H1 (cell line): ENCODE measurements around the gene PAF1. TPM values are rescaled to one million over a fixed set of nuclear protein-coding genes. Genes with fewer than 3 reads are reported as not detected.

ENCODE experiments used
- CTCF ChIA-PET: fragments of 300-600 bp; sonication (Branson Sonifier 250); formaldehyde crosslinking; loops from one replicate; lab custom pipeline; 2021; ENCODE audit not compliant: partially characterized antibody; lab: Charles Lee
- POLR2A ChIA-PET: fragments of 300-600 bp; sonication (Branson Sonifier 250); formaldehyde crosslinking; loops from one replicate; lab custom pipeline; 2021; ENCODE audit warnings: inconsistent platforms; ENCODE audit not compliant: partially characterized antibody; lab: Charles Lee
- DNase-seq, 2 experiments: peaks; one replicate each; pipeline versions ENCODE4 v3.0.0 to v3.0.0-alpha.2; 2010 to 2022; ENCODE audit warnings: low spot score in 2 of 2, low read depth in 1 of 2, mixed read lengths in 1 of 2
- FAIRE-seq: peaks from 2 replicates; lab custom pipeline; 2011; peaks lifted over from hg19 to GRCh38; lab: Jason Lieb, UNC
- H2AFZ ChIP-seq: 2 replicates; pipeline ENCODE4 v1.8.1; 2012; ENCODE audit warnings: low read length, inconsistent platforms
- H2AK5ac ChIP-seq: 2 replicates; pipeline ENCODE4 v1.6.1; 2013; ENCODE audit warnings: low read depth, low read length
- H2BK120ac ChIP-seq: replicated peaks from 2 replicates; pipeline ENCODE3; 2013; ENCODE audit warnings: low read depth, low read length, inconsistent platforms
- H2BK12ac ChIP-seq: 2 replicates; pipeline ENCODE4 v1.6.1; 2013; ENCODE audit warnings: low read depth, low read length
- H2BK15ac ChIP-seq: 2 replicates; pipeline ENCODE4 v1.6.1; 2013; ENCODE audit warnings: low read length
- H2BK20ac ChIP-seq: 2 replicates; pipeline ENCODE4 v1.6.1; 2013; ENCODE audit warnings: low read length
- H2BK5ac ChIP-seq: 2 replicates; pipeline ENCODE4 v1.6.1; 2013; ENCODE audit warnings: low read depth, low read length
- H3K14ac ChIP-seq: 2 replicates; pipeline ENCODE4 v1.6.1; 2013; ENCODE audit warnings: inconsistent platforms; ENCODE audit not compliant: insufficient read length
- H3K18ac ChIP-seq: 2 replicates; pipeline ENCODE4 v1.6.1; 2013; ENCODE audit warnings: low read length; ENCODE audit errors: extremely low read depth
- H3K23ac ChIP-seq: 2 replicates; pipeline ENCODE4 v1.6.1; 2013; ENCODE audit warnings: inconsistent platforms; ENCODE audit not compliant: insufficient read length
- H3K23me2 ChIP-seq: 2 replicates; pipeline ENCODE4 v1.6.1; 2013; ENCODE audit warnings: low read depth, low read length
- H3K27ac ChIP-seq: 2 replicates; pipeline ENCODE4 v1.6.1; 2011; ENCODE audit warnings: low read depth, low read length, inconsistent platforms
- H3K27me3 ChIP-seq, 4 experiments: replicated peaks in 1 of 4; 1 replicate in 1 of 4; 2 replicates in 3 of 4; pipeline versions ENCODE4 v1.6.1 to v1.8.1; 2011 to 2013; ENCODE audit warnings: low read length in 3 of 4, mild to moderate bottlenecking in 3 of 4, inconsistent platforms in 2 of 4, mixed read lengths in 2 of 4, moderate library complexity in 1 of 4; ENCODE audit not compliant: control insufficient read depth in 3 of 4, insufficient read depth in 3 of 4; ENCODE audit errors: extremely low read depth in 1 of 4
- H3K36me3 ChIP-seq, 4 experiments: 2 replicates each; pipeline versions ENCODE4 v1.6.1 to v1.8.1; 2011 to 2013; ENCODE audit warnings: mild to moderate bottlenecking in 4 of 4, low read length in 3 of 4, moderate library complexity in 2 of 4, control low read depth in 1 of 4, inconsistent platforms in 1 of 4; ENCODE audit not compliant: insufficient read depth in 4 of 4, control insufficient read depth in 2 of 4
- H3K4ac ChIP-seq: replicated peaks from 2 replicates; pipeline ENCODE3; 2013; ENCODE audit warnings: low read length, low read depth, mixed read lengths, inconsistent platforms; ENCODE audit not compliant: insufficient read length
- H3K4me1 ChIP-seq, 4 experiments: replicated peaks in 1 of 4; 1 replicate in 1 of 4; 2 replicates in 3 of 4; pipeline versions ENCODE4 v1.6.1 to v1.8.1; 2011 to 2013; ENCODE audit warnings: low read length in 3 of 4, inconsistent platforms in 2 of 4, mixed read lengths in 1 of 4; ENCODE audit not compliant: insufficient read depth in 4 of 4, control insufficient read depth in 3 of 4
- H3K4me2 ChIP-seq, 2 experiments: 2 replicates each; pipeline versions ENCODE4 v1.6.1 to v1.8.1; 2011 to 2013; ENCODE audit warnings: low read depth in 2 of 2, low read length in 2 of 2, control low read depth in 1 of 2, inconsistent platforms in 1 of 2, mild to moderate bottlenecking in 1 of 2; ENCODE audit not compliant: insufficient read depth in 1 of 2
- H3K4me3 ChIP-seq, 4 experiments: fragments of 200-600, 300-600 bp in 1 of 4; sonication (generic), shearing (Covaris generic), sonication (Bioruptor Twin) in 1 of 4; 2 replicates each; pipeline versions ENCODE4 v1.5.1 to v1.8.1; 2011 to 2016; ENCODE audit warnings: low read length in 4 of 4, low read depth in 3 of 4, control low read depth in 2 of 4, inconsistent platforms in 2 of 4, mild to moderate bottlenecking in 2 of 4, mixed read lengths in 1 of 4, moderate library complexity in 1 of 4; ENCODE audit not compliant: insufficient read depth in 2 of 4; ENCODE audit errors: extremely low read depth in 1 of 4
- H3K56ac ChIP-seq: replicated peaks from 2 replicates; pipeline ENCODE3; 2013; ENCODE audit warnings: low read depth, mild to moderate bottlenecking, mixed read lengths, low read length, inconsistent platforms; ENCODE audit not compliant: insufficient read length
- H3K79me1 ChIP-seq: 2 replicates; pipeline ENCODE4 v1.6.1; 2013; ENCODE audit warnings: low read depth, low read length, control low read depth
- H3K79me2 ChIP-seq, 2 experiments: 2 replicates each; pipeline versions ENCODE4 v1.6.1 to v1.8.1; 2012 to 2013; ENCODE audit warnings: low read length in 2 of 2, mild to moderate bottlenecking in 2 of 2, inconsistent platforms in 1 of 2; ENCODE audit not compliant: insufficient read depth in 2 of 2, control insufficient read depth in 1 of 2
- H3K9ac ChIP-seq, 4 experiments: replicated peaks in 1 of 4; 1 replicate in 1 of 4; 2 replicates in 3 of 4; pipeline versions ENCODE4 v1.6.1 to v1.8.1; 2011 to 2013; ENCODE audit warnings: low read depth in 3 of 4, low read length in 3 of 4, control low read depth in 2 of 4, mild to moderate bottlenecking in 2 of 4, moderate library complexity in 2 of 4, inconsistent platforms in 1 of 4; ENCODE audit errors: extremely low read depth in 1 of 4
- H3K9me3 ChIP-seq, 2 experiments: 2 replicates each; pipeline versions ENCODE4 v1.6.1 to v1.8.1; 2012 to 2013; ENCODE audit warnings: mild to moderate bottlenecking in 2 of 2, moderate library complexity in 2 of 2, control low read depth in 1 of 2, inconsistent platforms in 1 of 2, low read depth in 1 of 2, low read length in 1 of 2, mixed read lengths in 1 of 2; ENCODE audit not compliant: insufficient read depth in 2 of 2
- H4K20me1 ChIP-seq, 2 experiments: replicated peaks in 1 of 2; 2 replicates each; pipeline versions ENCODE3 to v1.8.1; 2011 to 2013; ENCODE audit warnings: inconsistent platforms in 2 of 2, low read length in 2 of 2, mild to moderate bottlenecking in 1 of 2; ENCODE audit not compliant: insufficient read depth in 2 of 2, control insufficient read depth in 1 of 2
- H4K5ac ChIP-seq: 2 replicates; pipeline ENCODE4 v1.6.1; 2013; ENCODE audit warnings: low read length, low read depth, mixed read lengths, inconsistent platforms; ENCODE audit not compliant: insufficient read length
- H4K8ac ChIP-seq: 2 replicates; pipeline ENCODE4 v1.8.0; 2013; ENCODE audit warnings: mild to moderate bottlenecking, moderate library complexity, low read length, inconsistent platforms; ENCODE audit not compliant: insufficient read depth; ENCODE audit errors: extremely low read depth
- H4K91ac ChIP-seq: replicated peaks from 2 replicates; pipeline ENCODE3; 2013; ENCODE audit warnings: low read length, mixed read lengths, inconsistent platforms; ENCODE audit not compliant: insufficient read length
- BCL11A ChIP-seq, 2 experiments: IDR thresholded peaks; one replicate each; pipeline ENCODE4 v1.6.1; 2011; ENCODE audit warnings: low read depth in 2 of 2, low read length in 2 of 2, mild to moderate bottlenecking in 2 of 2
- CHD2 ChIP-seq: IDR thresholded peaks from 2 replicates; pipeline ENCODE4 v1.6.1; 2012; ENCODE audit warnings: low read length, improper control_type of control experiment
- EP300 ChIP-seq, 2 experiments: IDR thresholded peaks; 1 replicate in 1 of 2; 2 replicates in 1 of 2; pipeline ENCODE4 v1.6.1; 2011 to 2012; ENCODE audit warnings: low read depth in 2 of 2, low read length in 2 of 2, mild to moderate bottlenecking in 2 of 2, borderline replicate concordance in 1 of 2, inconsistent platforms in 1 of 2, moderate library complexity in 1 of 2
- EZH2 ChIP-seq: fragments of 200-600 bp; sonication (generic); IDR thresholded peaks from 2 replicates; pipeline ENCODE4 v1.7.1; 2012; ENCODE audit warnings: low read depth, mild to moderate bottlenecking, moderate library complexity, low read length, inconsistent platforms; ENCODE audit not compliant: severe bottlenecking
- POU5F1 ChIP-seq: IDR thresholded peaks from 2 replicates; pipeline ENCODE4 v1.6.1; 2011; ENCODE audit warnings: low read depth, mild to moderate bottlenecking, low read length, moderate library complexity
- SP1 ChIP-seq: IDR thresholded peaks from 2 replicates; pipeline ENCODE4 v1.6.1; 2011; ENCODE audit warnings: low read depth, low read length
- WGBS, 2 experiments: shearing (Covaris generic) in 1 of 2; methylation state at CpG; one replicate each; pipeline versions ENCODE4 v1.1.6 to v1.1.7; 2013 to 2015; ENCODE audit warnings: low lambda C conversion rate in 2 of 2, mixed read lengths in 2 of 2, inconsistent platforms in 1 of 2, low coverage in 1 of 2, missing lambda C conversion rate in 1 of 2; ENCODE audit not compliant: insufficient replicate concordance in 2 of 2, insufficient coverage in 1 of 2, insufficient read length in 1 of 2; ENCODE audit errors: extremely low coverage in 1 of 2, missing lambda C conversion rate in 1 of 2; 5-methylcytosine and 5-hydroxymethylcytosine counted together
- polyA plus RNA-seq, 7 experiments: library from polyadenylated mRNA; depleted of rRNA in 3 of 7; stranded (reverse) in 5 of 7; unstranded in 2 of 7; fragments of >200 nt in 5 of 7; fragments of 200-250 nt in 2 of 7; gene quantifications; 1 replicate in 5 of 7; 2 replicates in 1 of 7; 4 replicates in 1 of 7; pipeline versions ENCODE4 v1.2.1 to v1.2.3, GENCODE V29; 2011 to 2013; ENCODE audit warnings: missing spikeins in 2 of 7, mixed read lengths in 2 of 7
- total RNA-seq: library from RNA; stranded (reverse); fragmentation: NEBNext Ultra II Directional; extraction: Animal tissue kit (Norgen Biotek cat#: 25700); gene quantifications from 2 replicates; pipeline ENCODE4 v1.2.1, GENCODE V29; 2021

PAF1 gene
- total and polyA plus RNA-seq, 2 of the 8 experiments (the other 6 are each of a cell fraction or from before 2014, with no cell fraction given), result 31.4 to 58.6 TPM

DNA sequence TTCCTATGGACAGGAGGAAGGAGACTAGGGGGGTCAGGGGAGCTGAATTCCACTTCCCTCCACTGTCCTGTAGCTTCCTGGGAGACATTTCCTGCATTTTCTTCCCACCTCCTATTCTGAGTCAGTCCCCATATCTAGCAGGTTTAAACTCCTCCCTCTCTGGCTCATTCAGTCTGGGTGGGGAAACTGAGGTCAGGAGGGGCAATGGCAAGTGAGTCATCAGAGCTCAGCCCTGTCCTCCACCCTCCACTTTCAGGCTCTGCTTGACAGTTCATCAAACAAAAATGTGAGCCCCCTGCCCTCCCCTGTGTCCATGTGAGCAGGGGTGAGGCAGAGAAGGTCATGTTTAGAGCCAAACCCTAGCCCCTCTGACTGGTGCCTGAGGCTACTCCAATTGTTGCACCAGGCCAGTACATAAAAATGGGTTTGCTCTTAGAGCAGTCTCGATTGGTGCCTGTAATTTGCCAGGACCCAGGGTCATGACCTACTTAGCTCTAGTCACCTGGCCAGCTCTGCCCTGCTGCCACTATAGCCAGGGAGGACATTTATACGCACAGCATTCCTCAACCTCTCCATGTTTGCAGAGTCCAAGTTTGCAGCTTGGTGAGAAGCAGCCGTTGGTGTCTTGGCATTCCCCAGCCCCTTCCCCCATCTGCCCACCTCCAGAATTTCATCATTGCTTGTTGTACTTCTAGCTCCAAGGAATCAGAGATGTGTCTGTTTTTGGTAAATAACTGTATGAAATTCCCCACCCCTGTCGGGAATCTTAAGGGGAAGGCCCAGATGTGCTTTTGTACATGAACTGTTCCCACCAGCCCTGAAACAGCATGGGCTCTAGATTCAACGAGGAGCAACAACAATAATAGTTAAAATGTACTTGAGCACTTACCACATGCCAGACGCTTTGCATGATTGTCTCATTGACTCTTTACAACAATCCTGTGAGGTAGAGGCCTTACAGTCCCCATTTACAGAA, 27.9 kb downstream of the PAF1 start:
- Histone ChIP-seq H4K91ac (no peak overlapping the region), H4K8ac (no peak overlapping the region), H3K14ac (no peak overlapping the region), H3K79me1 (no peaks in the 10 kb centered on the region; the same call in 1 of the 2 replicates), H4K5ac (no peak overlapping the region), H2BK120ac (no peak overlapping the region), H3K23ac (no peak overlapping the region), H3K4me3 (no peak overlapping the region), H2BK5ac (no peak overlapping the region), H3K4ac (no peak overlapping the region), H3K27me3 (no peaks in the 10 kb centered on the region), H3K56ac (no peak overlapping the region), H3K4me2 (no peak overlapping the region), H2AK5ac (no peak overlapping the region), H2BK20ac (no peak overlapping the region), H3K4me1 (no peaks in the 10 kb centered on the region), H2BK15ac (no peak overlapping the region), H3K9ac (no peak overlapping the region), H3K36me3 (peaks cover 4 to 30% (median 23%) of the 10 kb centered on the region in 4 experiments; a peak in 7 of 8 replicates), H3K27ac (no peak overlapping the region), H3K9me3 (no peaks in the 10 kb centered on the region), H3K18ac (no peak overlapping the region), H2BK12ac (no peak overlapping the region), H3K23me2 (no peaks in the 10 kb centered on the region)
- DNase-seq, result no peak
- CTCF ChIA-PET, result interaction anchor here (0.8 to 1.3 kb wide), 5 partner anchors 9 to 49 kb away, joined by 3 to 4 read pairs (median 4); no protein-coding TSS in a partner anchor
- POLR2A ChIA-PET, result interaction anchor here (0.6 to 4.5 kb wide), 11 partner anchors 10 to 346 kb away, joined by 3 to 25 read pairs (median 4); partner anchors contain the start of genes MED29 and PAF1
- 90% methylated on average over 6 of the region's 6 CpGs; no CpG with 5 or more reads in 1 of the 2 experiments for WGBS, 2 experiments
- no peak for TF ChIP-seq EZH2
- no peak for TF ChIP-seq SP1
- TF ChIP-seq POU5F1, result no peak
- TF ChIP-seq BCL11A (IDR thresholded peaks at IDR 0.05; ENCODE audit: low read depth in 2 of 2, low read length in 2 of 2), result no peak
- TF ChIP-seq CHD2, result no peak
- no peak for TF ChIP-seq EP300 (IDR thresholded peaks at IDR 0.05; ENCODE audit: borderline replicate concordance in 1 of 2, low read depth in 2 of 2, low read length in 2 of 2)
- TF ChIP-seq, all 59 proteins: peak for 0
- FAIRE-seq, result no peak
- no peaks in the 10 kb centered on the region for H3K79me2 ChIP-seq
- H4K20me1 ChIP-seq, result peaks cover 6 to 11% of the 10 kb centered on the region in 2 experiments
- H2AFZ ChIP-seq, result no peak overlapping the region
